ENCODE data around the gene NUDT5.

DNA sequence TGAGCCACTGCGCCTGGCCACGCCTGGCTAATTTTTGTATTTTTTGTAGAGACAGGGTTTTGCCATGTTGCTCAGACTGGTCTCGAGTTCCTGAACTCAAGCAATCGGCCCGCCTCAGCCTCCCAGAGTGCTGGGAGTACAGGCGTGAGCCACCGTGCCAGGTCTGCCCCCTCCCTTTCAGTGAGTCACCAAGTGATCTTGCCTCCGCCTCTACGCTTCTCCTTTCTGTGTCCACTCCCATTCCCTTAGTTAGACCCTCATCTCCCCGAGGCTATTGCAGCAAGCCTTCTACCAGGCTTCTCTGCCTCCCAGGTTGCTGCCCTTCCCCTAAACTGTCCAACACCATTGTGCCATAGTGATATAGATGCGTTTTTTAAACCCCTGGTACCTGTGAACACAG lies 33.2 kb upstream of the NUDT5 start:
- no peak for TF ChIP-seq EZH2 (IDR thresholded peaks at IDR 0.05; ENCODE audit: borderline replicate concordance, insufficient read depth, low read length, poor library complexity, severe bottlenecking)
- no peak for TF ChIP-seq POLR2AphosphoS5 (IDR thresholded peaks at IDR 0.05)
- TF ChIP-seq, protein P1, sequence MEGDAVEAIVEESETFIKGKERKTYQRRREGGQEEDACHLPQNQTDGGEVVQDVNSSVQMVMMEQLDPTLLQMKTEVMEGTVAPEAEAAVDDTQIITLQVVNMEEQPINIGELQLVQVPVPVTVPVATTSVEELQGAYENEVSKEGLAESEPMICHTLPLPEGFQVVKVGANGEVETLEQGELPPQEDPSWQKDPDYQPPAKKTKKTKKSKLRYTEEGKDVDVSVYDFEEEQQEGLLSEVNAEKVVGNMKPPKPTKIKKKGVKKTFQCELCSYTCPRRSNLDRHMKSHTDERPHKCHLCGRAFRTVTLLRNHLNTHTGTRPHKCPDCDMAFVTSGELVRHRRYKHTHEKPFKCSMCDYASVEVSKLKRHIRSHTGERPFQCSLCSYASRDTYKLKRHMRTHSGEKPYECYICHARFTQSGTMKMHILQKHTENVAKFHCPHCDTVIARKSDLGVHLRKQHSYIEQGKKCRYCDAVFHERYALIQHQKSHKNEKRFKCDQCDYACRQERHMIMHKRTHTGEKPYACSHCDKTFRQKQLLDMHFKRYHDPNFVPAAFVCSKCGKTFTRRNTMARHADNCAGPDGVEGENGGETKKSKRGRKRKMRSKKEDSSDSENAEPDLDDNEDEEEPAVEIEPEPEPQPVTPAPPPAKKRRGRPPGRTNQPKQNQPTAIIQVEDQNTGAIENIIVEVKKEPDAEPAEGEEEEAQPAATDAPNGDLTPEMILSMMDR (IDR thresholded peaks at IDR 0.05; ENCODE audit: poor library complexity, severe bottlenecking): no peak
